ENCODE results near the gene NEU2.
A peak's percentile ranks its signal among the peaks of the same experiment; 100 is the strongest.

Gene NEU2

GRCh38 chr2:233081232-233081730, 48.8 kb downstream of the NEU2 start:
- no peak for DNase-seq

DNA sequence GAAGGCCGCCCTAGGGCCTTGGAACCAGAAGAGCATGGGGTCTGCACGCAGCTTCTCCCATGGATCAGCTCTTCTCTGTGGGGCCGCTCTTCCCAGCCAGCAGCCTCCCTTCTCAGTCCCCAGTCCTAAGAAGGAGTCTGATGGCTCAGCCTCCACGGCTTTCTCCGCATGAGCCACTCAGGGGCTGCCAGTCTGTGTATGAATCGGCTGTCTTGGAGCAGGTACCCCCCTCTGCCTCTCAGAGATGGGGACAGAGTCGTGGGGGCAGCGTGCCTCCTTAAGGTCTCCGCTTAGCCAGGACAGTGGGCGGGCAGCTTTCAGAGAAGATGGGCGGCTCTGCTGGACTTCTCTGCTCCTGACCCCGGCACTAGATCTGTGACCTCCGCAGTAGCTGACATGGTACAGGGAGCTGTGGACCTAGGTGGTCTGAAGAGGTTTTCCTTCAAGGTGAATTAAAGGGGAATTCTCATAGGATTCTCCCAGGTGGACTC, 49.3 kb downstream of the NEU2 start:
- DNase-seq = no peak

DNA sequence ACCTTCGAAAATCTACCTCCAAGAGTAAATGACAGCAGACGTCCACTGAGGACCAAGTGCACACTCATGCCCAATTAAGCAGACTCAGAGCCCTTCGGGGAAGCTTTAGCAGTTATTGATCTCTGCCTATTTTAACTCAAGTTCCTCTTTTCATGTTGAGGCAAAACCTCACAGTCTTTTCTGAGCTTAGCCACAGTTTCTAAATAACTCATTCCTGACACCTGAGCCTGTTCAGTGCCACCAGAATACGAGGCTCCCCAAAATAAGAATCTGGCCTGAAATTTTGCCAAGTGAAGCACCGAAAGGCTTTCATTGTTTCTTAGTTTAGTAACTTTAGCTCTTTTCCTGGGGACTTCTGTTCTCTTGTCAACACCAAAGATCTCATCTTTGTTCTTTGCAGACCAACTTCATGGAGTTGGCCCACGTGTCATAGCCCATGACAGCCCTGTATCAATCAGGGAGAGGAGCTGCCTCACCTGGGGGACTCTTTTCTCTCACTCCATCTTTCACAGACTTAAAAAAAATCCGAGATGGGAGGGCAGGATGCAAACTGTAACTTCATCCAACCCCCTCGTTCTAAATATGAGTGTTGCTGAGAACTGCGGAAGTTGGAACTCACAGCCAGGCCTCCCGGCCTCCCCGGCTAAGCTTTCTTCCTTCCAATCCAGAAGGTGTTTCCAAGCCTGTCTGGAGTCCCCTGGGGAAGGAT, 49.9 kb downstream of the NEU2 start:
- DNase-seq = no peak

- DNase-seq = no peak
Measured at GRCh38 chr2:233082931-233083755, 50.7 kb downstream of the NEU2 start.

DNA sequence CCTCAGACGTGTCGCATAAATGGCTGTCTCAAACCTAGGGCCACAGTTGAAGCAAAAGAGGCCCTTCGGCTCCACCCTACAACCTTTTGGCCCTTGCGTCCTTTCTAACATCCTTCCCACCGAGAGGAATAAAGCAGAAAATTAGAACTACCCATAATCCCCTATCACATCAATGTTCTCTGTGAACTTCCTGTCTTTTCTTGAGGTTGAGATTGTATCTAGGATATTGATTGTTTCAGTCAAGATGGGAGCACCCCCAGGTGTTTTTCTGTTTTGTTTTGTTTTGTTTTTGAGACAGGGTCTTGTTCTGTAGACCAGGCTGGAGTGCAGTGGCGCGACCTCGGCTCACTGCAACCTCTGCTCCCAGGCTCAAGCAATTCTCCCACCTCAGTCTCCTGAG, 51.3 kb downstream of the NEU2 start:
- DNase-seq = no peak

DNA sequence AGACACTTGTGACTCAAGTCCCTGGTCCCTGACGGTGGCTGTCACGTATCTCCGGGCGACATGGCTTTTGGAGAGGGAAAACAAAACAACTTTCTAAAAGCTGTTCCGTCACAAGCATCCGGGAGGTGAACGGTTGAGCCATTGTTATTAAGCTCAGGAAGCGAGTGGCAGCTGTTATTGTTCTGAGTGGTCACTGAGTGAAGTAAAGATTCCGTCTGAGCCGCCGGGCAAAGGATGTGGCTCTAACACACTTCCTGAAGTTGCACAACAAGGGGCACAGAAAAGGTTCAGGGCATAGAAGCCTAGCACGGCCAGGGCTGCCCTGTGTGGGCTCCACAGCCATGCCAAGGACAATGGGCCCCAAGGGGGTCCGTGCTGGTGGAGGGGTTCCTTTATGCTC, 52.0 kb downstream of the NEU2 start:
- DNase-seq = peak; percentile 71
